ENCODE results near the gene RAE1. TPM values are rescaled to one million over a fixed set of nuclear protein-coding genes. Genes with fewer than 3 reads are reported as not detected.

RAE1 gene
- total RNA-seq, 4 donors from 2014 or later, result 30.5 to 45.7 (median 34.5) TPM

DNA sequence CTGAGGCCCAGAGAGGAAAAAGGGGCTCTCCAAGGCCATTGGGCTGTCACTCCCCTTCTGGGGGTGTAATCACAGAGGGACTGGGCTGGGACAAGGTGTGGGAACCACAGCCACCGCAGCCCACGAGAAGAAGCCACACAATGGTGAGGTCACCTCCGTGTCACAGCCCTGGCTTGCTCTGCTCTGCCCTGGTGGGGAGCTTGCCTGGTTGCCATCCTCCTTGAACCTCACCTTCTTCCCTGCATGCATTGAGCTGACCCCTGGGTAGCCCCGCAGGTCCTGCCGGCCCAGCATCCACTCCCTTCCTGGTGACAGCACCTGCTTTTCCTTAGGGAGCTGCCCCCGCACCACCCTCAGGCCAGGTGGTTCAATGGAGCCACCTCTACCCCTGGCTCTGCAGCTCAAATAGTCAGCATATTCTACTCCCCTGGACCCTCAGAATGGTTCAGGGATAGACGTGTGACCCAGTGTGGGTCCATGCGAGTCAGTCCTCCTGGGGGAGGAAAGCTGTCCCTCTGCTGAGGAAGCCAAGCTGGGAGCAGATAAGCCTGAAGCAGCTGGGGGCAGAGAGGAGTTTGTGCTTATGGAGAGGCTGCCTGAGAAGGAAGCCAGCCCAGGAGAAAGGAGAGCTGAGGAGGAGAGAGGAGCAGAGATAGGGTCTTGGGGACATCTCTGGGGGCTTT lies 61.4 kb downstream of the RAE1 start:
- intact Hi-C loops (cut with DNase I; ENCODE audit: low total_unique reads), result no loop called here
- TF ChIP-seq CTCF (IDR thresholded peaks at IDR 0.05) (no peak), POLR2A (IDR thresholded peaks at IDR 0.05) (no peak)
- no peak overlapping the region for H3K4me3 ChIP-seq (ENCODE audit: low read depth, poor library complexity, severe bottlenecking)
- 83 to 84% methylated on average over 6 to 8 of the region's 8 CpGs for WGBS, 2 donors
- no peak for DNase-seq (ENCODE audit: low spot score in 2 of 2)

DNA sequence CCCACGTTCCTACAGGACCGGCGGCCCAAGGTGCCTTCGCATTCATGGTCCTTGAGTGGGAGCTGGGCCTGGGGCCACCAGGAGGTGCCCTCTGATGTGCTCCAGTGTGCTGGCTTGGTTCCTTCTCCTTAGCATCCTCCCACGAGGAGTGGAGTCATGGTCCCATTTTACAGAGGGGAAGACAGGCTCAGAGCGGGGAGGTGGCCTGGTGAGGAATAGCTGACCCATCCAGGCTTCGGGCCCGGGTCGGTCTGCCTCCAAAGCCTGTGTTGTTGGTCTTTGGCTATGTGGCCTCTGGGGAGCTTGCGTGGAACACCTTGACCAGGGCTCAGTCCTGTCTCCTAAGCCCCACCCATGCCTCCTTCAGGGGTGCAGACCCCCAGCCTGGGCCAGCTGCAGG lies 62.9 kb downstream of the RAE1 start:
- intact Hi-C loops (cut with DNase I; ENCODE audit: low total_unique reads), result no loop called here
- no peak for TF ChIP-seq POLR2A (IDR thresholded peaks at IDR 0.05)
- no peak overlapping the region for H3K4me3 ChIP-seq (ENCODE audit: low read depth, poor library complexity, severe bottlenecking)
- no peak for DNase-seq (ENCODE audit: low spot score in 2 of 2)
- 93 to 98% methylated on average over 9 of the region's 10 CpGs for WGBS, 2 donors

- no peak overlapping the region for H3K4me3 ChIP-seq (ENCODE audit: low read depth, poor library complexity, severe bottlenecking)
- DNase-seq (ENCODE audit: low spot score in 2 of 2), result no peak
- intact Hi-C loops (cut with DNase I; ENCODE audit: low total_unique reads), result no loop called here
- TF ChIP-seq CTCF (IDR thresholded peaks at IDR 0.05) (no peak), POLR2A (IDR thresholded peaks at IDR 0.05) (no peak)
- WGBS, 2 donors, result 58% methylated on average over 18 to 19 of the region's 19 CpGs
These were observed 64.0 kb downstream of the RAE1 start for GRCh38 chr20:57414867-57415592.

DNA sequence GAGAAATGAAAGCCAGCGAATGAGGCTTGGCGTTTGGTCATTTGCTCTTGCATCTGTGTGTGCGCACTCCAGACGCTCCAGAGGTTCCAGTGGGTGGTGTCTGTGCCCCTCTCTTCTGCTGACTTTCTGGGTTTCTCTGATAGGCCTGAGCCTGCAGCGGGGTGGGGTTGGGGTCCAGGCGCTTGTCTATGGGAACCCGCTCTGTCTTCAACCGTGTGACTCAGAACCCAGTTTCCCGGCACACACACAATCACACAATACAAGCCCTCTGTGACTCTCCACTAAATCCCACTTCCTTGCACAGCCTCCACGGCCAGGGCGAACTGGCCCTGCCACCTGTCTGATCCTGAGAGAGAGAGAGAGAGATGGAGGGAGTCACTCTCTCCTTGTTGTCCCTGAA lies 64.7 kb downstream of the RAE1 start:
- 83% methylated on average over 11 of the region's 11 CpGs for WGBS, 2 donors
- DNase-seq (ENCODE audit: low spot score in 2 of 2), result no peak
- intact Hi-C loops (cut with DNase I; ENCODE audit: low total_unique reads), result no loop called here
- no peak overlapping the region for H3K4me3 ChIP-seq (ENCODE audit: low read depth, poor library complexity, severe bottlenecking)
- TF ChIP-seq CTCF (IDR thresholded peaks at IDR 0.05) (no peak), POLR2A (IDR thresholded peaks at IDR 0.05) (no peak)

DNA sequence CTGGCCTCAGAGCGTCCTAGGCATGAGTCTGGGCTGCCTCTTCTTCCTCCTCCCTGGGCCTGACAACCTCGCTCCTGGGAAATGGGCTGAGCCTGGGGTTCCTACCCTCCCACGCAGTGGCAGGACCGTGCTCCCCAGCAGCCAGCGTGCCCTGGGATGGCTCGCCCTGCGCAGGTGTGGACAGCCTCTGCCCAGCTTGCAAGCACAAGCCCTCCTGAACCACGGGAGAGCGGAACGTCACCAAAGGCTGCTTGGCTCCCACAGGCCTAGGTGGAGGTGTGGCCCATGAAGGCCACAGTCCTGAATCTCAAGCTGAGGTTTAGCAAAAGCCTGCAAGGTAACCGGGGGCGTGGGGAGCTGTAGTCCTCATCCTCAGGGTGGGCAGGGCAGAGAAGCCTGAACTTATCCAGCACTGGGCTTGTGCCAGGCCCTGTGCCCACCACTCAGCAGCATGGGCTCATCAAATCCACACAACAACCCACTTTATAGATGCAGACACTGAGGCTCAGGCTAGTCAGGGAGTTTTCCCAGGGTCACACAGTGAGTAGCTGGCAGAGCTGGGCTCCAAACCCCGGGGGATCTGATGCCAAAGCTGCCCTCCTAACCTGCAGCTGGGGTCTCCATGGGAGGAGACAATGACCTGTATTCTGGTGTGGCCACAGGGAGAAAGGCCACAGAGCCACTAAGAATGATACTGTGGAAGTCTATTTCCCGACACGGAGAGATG lies 65.4 kb downstream of the RAE1 start:
- intact Hi-C loops (cut with DNase I; ENCODE audit: low total_unique reads), result no loop called here
- WGBS, 2 donors, result 83% methylated on average over 15 of the region's 15 CpGs
- no peak overlapping the region for H3K4me3 ChIP-seq (ENCODE audit: low read depth, poor library complexity, severe bottlenecking)
- TF ChIP-seq CTCF (IDR thresholded peaks at IDR 0.05), result no peak
- TF ChIP-seq POLR2A (IDR thresholded peaks at IDR 0.05), result no peak
- DNase-seq (ENCODE audit: low spot score in 2 of 2), result no peak

DNA sequence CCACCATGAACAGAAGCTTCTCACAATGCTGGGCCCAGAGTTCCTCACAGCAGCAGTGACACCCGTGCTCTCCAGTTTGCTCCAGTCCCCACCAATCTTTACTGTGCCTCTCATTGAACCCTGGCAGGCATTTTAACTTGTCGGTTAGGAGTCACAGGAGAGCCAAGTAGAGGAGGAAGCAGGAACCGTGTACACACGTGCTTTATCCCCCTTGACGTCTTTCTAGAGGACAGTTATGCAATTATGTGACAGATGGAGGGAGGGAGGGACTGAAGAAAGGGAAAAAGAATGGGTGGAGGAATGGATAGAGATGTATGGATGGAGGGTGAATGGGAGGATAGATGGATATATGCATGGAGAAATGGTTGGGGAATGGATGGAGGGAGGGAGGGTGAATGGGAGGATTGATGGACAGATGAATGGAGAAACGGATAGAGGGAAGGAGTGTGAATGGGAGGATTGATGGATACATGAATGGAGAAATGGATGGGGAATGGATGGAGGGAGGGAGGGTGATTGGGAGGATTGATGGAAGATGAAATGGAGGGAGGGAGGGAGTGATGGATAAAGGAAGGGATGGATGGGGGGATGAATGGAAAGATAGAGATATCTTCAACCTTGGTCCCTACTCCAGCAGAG lies 66.1 kb downstream of the RAE1 start:
- H3K4me3 ChIP-seq (ENCODE audit: low read depth, poor library complexity, severe bottlenecking), result no peak overlapping the region
- 35 to 45% methylated on average over 6 of the region's 6 CpGs for WGBS, 2 donors
- intact Hi-C loops (cut with DNase I; ENCODE audit: low total_unique reads), result no loop called here
- DNase-seq (ENCODE audit: low spot score in 2 of 2), result no peak
- TF ChIP-seq CTCF (IDR thresholded peaks at IDR 0.05), result no peak
- no peak for TF ChIP-seq POLR2A (IDR thresholded peaks at IDR 0.05)

Data from lower leg skin (tissue), 4 donors.